SK-N-DZ (cell line): ENCODE measurements around the gene MRPL17. TPM values are rescaled to one million over a fixed set of nuclear protein-coding genes. Genes with fewer than 3 reads are reported as not detected.
"Not testable (repeated sequence)": the region's sequence is repeated elsewhere in the genome, so short reads cannot be mapped to it uniquely, and the experiment has no call there.

ENCODE experiments used
- DNase-seq: peaks from one replicate; pipeline ENCODE4 v3.0.0-alpha.2; 2015; ENCODE audit warnings: low spot score
- polyA plus RNA-seq, 2 experiments: library from polyadenylated mRNA; depleted of rRNA; stranded (reverse); fragments of >200 nt; gene quantifications; 2 replicates each; pipeline ENCODE4 v1.2.3, GENCODE V29; 2014

MRPL17 gene
- polyA plus RNA-seq (2014; cell fraction: cytosol; rRNA removed), result 118 and 378 TPM in 2 replicates
- polyA plus RNA-seq (2014; cell fraction: nucleus; rRNA removed), result 64.1 and 65.7 TPM in 2 replicates

DNA sequence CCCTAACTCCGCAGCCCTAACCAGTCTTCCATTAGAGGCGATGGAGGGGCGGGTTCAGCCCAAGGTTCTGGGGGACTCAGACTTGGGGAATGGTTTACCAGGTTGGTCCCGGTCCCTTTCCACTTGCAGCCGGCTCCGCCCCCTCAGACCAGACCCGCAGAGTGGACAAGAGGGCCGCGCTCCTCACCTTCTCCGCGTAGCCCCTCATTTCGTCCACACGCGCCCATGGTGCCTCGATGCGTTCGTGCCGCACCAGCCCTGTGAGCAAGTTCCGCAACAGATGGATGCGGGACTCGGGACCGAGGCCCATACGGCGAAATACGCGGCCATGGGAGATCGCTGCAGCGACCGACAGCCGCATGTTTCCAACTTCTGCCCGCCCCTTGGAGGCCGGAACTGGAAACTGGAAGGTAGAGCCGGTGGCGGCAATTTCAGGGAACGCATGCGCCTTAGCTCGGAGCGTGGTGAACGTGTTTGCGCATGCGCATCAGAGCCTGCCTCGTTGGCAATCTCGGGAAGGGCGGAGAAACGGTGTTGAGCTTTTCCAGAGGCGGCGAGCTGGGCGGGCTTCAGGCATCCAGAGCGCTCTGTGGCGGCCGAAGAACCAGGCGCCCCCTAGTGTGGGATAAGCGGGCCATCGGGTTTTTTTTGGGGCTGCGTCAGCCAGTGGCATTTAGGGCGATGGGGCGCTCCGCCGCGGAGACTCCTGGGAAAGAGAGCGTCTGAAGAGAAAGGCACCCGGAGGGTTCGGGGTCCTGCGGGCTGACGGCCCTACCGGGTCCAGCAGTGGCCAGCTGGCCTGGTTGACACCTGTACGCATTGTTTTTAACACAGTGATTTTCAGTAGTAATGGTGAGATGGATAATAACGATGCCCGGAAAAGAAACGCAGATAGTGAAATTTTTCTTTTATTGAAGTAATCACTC lies at the start of gene MRPL17:
Gene MRPL17, minus strand, starts transcription at position 405 of the 926 bp plus-strand sequence. Its CDS starts 44 bp downstream, at position 361.
- peak; percentile 99 for DNase-seq

DNA sequence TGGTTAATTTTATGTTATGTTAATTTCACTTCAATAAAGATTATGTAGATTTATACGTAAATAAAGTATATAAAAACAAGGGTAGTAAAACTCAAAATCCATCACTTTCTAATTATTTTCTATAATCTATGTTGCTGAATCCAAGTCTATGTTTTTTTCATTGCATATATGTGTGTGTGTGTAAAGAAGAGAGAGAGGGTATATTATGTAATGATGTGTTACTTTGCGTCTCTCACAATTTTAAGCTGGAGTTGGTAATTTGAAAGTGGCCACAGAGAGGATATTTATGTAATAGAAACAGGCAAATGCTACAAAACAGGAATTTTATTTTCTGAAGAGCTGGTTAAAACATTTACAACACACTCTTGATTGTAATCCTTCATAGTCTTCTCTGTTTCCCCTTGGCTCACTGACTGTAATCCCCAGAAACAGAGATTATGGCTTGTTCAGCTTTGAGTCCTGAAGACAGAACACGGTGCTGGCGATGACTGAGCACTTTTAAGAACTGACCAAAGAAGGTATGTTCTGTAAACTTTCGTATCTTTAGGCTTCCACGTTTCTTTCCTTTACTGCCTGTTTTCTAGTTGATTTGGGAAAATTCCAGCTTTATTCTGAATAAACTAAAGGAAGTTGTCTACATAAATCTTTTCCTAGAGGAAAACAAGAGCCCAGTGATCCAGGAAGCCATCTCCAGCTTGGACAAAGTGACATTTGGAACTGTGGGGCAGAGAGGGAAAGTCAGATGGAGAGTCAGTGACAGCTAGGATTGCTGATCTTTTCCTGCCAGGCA lies 45.0 kb upstream of the MRPL17 start:
- no peak for DNase-seq

DNA sequence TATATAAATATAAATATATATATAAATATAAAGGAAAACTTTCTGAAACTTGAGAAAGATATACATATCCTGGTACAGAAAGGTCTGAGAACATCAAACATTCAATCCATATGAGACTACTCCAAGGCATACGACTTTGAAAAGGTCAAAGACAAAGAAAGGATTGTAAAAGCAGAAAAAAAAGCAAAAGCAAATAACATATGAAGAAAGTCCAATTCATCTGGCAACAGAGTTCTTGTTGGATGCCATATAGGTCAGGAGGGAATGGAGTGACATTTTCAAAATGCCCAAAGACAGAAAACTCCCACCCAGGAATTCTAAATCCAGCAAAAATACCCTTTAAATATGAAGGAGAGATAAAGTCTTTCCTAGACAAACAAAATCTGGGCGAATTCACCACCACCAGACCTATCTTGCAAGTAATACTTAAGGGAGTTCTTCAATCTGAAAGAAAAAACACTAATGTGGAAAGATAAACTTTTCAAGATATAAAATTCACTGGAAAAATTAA lies 42.3 kb upstream of the MRPL17 start:
- DNase-seq, result no peak

DNA sequence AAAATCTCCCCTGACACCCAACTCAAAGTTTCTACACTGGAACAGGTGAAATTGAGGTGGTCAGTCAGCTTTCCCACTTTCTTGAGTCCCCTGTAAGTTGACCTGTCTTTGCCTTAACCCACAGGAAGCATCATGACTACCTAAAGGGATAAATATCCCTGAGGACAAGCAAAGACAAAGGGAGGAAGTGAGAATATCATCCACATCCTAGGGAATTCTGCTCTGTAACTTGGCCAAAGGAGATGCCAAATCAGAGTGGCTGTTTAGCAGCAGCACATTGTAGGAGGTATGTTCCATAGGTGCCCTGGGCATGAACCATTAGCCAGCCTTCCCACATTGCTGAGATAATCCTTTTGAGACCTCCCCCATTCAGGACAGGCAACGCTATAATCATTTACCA lies 40.9 kb upstream of the MRPL17 start:
- DNase-seq, result no peak

DNA sequence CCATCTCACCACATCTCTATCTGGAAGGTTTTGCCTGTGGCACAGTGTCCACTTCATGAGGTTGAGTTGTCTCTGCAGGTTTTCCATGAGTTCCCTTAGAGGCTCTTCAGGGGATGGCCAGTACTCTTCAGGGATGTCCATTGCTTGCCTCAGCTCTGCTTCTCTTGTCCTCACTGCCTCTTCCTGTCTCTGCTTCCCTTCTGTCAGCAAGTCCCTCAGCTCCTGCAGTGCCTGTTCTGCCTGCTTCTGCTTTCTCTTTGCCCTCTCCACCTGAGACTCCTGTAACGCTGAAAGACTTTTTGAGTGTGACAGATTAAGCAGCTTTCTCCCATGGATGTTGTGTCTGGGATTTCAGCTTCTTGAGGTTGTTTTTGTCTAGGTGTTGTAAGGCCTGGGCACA lies 38.2 kb upstream of the MRPL17 start:
- no peak for DNase-seq

DNA sequence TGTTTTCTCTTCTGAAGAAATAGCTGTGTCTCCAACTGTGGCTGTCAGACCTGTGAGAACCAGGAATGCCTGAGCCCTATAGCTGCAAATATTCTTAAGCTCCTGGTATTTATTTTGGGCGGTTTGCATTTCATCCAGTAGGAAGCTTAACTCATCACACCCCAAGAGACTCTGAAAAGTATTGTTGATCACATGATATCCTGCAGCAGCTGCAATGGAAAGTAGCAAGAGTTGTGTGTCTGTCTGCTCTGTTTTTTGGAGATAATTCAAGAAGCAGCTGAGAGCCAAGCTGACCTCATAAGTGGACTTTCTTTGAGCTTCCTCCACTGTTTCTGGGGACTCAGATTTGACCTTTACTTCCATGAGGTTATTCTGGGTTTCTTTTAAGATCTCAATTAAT lies 36.4 kb upstream of the MRPL17 start:
- DNase-seq, result no peak

DNA sequence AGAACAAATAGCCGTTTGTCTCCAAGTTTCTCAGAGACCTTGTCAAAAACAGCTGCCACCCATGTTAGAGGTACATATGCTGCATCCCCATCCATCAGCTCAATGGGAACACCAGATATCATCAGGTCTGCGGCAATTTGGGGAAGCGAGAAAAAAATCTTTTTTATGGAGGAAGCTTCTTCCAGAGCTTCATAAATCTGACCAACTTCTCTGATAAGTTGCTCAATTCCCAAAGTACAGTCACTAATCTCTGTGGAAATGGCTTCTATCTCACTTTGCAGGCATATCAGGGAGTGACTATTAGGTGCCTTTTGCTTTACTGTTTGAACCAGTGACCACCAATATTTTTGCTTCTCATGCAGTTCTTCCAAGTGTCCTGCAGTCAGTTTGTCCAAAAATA lies 34.3 kb upstream of the MRPL17 start:
- no peak for DNase-seq

DNA sequence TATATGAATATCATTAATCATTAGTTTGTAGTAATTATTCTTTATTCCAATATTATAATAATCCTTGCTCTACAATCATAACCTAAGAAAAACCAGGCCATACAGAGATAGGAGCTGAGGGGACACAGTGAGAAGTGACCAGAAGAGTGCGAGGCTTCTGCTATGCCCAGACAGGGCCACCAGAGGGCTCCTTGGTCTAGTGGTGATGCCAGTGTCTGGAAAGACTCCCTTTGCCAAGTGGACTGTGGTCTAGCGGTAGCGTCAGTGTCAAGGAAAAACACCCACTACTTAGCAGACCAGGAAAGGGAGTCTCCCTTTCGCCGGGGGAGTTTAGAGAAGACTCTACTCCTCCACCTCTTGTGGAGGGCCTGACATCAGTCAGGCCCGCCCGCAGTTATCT lies 28.4 kb upstream of the MRPL17 start:
- DNase-seq, result not testable (repeated sequence)

DNA sequence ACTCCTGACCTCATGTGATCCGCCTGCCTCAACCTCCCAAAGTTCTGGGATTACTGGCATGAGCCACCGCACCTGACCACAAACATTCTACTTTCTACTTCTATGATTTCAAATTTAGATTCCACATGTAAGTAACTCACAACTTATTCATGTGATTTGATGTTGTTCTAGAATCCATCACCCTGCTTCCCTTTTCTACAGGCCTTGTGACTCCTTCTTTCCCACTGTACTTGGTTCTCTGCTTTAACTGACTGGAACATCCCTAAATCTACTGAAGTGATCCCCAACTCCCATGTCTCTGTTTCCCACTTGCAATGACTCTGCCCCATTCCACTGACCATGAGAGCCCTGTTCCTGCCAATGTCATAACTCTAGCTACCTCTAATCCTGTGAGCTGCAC lies 25.7 kb upstream of the MRPL17 start:
- DNase-seq, result no peak

DNA sequence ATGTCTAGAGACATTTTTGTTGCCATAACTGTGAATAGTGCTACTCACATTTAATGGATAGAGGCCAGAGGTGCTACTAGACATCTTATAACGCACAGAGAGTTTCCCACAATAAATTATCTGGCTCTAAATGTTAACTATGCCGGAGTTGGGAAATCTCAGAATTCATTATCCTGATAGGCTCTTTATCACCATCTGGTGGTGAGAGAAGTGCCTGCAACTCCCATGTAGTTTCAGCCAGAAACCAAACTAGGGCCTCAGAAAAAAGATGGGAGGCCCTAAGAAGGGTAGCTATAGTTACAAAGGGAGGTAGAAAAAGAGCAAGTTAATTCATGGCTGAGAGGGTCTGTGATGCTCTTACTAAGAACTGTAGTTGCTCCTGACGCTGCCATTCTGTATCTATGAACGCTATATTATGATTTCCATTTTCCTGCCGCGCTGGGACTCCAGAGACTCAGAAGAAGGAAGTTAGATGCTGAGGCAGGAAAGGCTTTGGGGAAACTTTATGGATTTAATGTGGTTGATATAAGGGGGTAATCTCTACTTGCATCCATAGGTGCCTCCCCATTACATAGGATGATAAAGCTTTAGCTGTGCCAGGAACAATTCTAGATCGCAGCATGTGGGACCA lies 22.9 kb upstream of the MRPL17 start:
- peak; percentile 41 for DNase-seq

DNA sequence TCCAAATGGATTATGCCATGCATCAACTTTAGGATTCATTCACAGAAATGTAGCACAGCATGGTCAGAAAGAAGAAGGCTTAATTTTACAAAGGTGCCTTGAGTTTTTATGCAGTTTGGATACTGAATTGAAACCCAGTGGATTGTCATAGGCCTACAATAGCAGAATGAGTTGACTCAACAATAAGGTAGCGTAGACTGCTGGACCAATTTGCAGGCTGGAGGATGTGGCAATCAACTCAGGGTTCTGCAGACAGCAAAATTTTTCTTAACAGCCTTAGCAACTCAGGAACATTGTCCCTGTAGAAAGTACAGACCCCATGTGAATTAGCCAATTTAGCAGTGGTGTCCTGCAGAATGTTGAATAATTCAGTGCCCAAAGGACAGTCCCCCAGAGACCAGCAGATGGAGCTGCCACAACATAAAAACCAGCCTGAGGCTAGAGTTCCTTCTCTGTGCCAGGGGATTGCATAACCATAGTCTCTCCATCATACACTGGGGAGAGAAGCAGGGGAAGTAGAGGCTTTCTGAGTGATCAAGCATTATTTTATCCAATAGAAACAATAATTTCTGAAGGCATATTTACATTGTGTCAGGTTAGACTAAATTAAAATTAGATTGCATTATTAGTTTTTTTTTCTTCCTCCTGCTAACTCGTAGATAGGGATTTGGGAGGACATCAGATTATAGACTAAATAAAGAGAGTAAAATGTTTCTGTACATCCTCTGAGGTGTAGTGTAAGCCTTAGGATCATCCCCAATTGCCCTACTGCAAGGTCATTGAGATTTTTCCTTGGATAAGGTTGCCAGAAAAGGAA lies 20.3 kb upstream of the MRPL17 start:
- peak; percentile 66 for DNase-seq

DNA sequence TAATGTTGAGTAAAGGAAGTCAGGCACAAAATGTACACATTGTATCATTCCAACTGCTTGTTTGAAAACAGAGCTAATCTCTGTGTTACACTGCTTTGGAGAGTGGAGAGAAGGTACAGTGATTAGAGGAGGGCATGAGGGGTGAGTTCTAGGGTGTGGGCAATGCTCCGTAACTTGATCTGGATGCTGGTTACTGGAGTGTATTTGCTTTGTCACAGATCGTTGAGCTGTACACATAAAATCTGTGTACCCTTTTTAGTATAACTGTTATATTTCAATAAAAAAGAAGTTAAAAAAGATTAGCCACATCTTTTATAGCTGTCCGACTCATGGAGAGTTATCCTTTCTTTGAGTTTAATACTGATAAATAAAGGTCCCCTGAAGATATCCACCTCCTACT lies 18.8 kb upstream of the MRPL17 start:
- DNase-seq, result not testable (repeated sequence)

DNA sequence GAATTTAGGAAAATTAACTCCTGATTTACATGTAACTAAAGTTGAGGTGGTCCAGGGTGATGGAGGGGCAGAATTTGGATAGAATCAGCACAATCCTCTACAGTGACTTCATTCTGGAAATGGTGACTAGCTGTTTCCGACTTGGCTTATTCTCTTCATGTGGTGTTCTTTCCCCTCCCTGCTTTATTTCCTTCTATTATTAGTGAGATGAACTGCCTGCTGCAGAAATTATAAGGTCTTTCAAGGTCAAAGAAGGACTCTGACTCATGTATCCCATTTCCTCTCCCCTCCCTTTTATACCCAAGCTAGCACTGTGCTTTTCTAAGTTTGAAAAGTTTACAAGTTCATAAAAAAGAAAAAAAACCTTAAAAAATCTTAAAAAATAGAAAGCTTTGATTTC lies 12.2 kb upstream of the MRPL17 start:
- DNase-seq, result no peak

DNA sequence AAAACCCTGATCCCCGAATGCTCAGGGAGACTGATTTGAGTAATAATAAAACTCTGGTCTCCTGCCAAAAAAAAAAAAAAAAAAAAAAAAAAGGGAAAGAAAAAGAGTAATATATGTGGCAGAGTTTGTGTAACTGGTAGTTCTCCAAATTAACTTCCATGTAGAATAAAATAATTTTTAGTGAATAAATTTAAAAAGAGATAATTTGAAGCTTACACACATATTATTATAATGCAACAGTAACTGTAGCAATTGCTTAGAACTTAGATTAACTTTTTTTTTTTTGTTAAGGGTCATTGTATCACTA lies 11.0 kb upstream of the MRPL17 start:
- DNase-seq, result no peak

DNA sequence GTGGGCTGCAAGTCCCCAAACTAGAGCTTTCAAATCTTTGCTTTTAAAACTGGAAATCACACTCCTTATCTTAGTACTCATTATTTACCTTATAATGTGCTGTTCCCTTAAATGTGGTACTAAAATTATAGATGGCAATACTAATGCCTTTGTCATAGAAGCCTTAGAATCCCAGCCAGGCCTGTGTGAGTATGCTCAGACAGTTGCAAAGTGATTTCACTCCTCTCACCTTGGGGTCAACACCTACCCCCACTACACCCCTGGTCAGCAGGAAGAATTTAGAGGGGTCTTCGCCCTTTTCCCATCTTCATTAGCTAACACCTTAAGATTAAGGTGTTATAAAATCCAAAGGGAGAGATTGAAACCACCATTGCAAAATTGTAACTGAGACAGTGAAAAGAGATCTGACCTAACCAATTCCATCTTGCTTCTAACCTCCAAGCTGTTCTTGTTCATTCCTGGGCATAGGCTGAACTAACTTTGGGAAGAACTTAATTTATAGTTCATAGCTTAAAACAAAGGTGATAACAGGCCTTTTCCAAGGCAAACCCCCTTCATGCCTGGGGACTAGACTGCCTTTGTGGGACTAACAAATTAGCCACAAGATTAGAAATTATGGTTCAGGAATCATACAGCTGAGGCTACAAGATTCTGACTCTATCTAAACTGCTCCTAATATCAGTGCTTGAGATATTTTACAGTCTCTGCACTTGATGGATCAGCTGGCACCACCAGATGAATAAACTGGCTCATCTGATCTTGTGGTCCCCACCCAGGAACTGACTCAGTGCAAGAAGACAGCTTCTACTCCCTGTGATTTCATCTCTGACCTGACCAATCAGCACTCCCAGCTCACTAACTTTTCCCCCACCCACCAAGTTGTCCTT lies 10.4 kb upstream of the MRPL17 start:
- no peak for DNase-seq

DNA sequence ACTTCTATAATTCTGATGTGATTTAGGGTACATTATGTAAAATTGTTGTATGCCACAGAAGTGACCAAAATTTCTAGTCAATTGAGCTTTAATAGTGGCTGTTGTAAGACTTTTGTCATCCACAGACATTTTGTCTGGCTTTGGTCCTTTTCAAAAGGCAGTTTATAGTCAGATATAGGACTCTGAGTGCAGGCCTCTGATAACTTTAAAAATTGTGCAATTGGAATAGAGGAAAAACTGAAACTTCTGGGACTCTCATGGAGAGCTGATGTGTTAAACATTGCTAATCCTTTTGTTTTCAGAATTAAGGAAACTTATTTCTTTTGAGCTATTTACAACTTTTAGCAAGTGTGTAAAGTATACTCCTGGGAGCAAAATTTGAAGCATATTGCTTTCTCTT lies 9.0 kb upstream of the MRPL17 start:
- no peak for DNase-seq

DNA sequence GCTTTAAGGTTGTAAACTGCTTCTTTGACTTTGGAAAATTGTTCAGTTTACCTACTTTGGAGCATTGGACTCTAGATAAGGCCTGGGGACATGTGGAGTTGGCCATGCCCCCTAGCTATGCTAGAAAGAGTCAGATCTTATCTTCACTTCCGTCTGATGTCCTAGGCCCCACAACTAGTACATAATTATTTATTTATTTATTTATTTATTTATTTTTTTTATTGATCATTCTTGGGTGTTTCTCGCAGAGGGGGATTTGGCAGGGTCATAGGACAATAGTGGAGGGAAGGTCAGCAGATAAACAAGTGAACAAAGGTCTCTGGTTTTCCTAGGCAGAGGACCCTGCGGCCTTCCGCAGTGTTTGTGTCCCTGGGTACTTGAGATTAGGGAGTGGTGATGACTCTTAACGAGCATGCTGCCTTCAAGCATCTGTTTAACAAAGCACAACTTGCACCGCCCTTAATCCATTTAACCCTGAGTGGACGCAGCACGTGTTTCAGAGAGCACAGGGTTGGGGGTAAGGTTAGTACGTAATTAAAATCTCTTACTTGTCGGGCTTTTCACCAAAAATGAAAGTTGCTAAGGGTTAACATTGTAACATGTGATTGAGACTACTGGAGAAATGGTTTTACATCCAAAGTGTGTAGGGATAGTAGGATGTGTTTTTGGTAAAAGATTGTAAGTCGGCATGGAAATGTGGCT lies 7.4 kb upstream of the MRPL17 start:
- not testable (repeated sequence) for DNase-seq

DNA sequence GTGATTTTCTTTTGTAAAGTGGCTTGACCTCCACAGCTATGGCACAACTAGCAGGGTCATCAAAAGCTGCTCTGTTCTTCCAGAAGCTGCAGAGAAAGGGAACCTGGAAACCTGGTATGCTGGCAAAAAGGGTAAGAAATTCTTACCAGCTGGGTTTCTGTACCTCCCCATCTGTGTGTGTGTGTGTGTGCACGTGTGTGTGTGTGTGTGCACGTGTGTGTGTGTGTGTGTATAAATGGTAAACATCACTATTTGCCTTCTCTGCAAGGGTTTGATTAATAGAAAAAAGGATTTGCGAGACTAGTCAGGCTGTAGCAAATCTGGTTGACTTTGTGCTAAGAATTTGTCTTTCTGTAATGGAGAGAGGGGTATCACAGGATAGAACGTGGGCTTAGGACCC lies 4.7 kb upstream of the MRPL17 start:
- no peak for DNase-seq

DNA sequence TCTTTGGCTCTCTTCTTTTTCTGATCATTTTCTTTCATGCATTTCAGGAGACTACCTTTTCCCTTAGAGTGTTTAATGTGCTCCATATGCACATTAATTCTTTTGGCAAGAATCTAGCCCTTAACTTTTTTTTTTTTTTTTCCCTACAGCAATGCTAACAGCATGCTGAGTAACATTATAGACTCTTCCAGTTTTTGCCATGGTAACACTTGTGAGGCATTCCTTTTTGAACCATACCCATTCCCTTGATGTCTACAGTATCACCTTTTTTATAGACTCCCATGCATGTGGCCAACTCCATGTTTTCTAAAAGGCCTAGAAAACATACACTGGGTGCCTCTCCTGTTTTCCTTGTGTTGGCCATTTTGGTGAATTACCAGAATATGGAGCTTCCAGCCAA lies 2.9 kb upstream of the MRPL17 start:
- DNase-seq, result no peak
